GM06990 (cell line): ENCODE data around the gene TRPM3.

Experiments
- DNase-seq: peaks from one replicate; pipeline ENCODE4 v3.0.0-alpha.2; 2011; ENCODE audit not compliant: insufficient read length; ENCODE audit errors: extremely low read depth
- H3K27me3 ChIP-seq: replicated peaks from 2 replicates; pipeline ENCODE4 v1.6.0; 2011; ENCODE audit warnings: low read length; ENCODE audit not compliant: control insufficient read depth, insufficient read depth
- H3K36me3 ChIP-seq: 2 replicates; pipeline ENCODE4 v1.5.1; 2011; ENCODE audit warnings: low read length; ENCODE audit not compliant: control insufficient read depth, insufficient read depth
- H3K4me3 ChIP-seq: replicated peaks from 2 replicates; pipeline ENCODE4 v1.5.1; 2011; ENCODE audit warnings: low read depth, mild to moderate bottlenecking, control low read depth, low read length
- CTCF ChIP-seq: IDR thresholded peaks from 2 replicates; pipeline ENCODE4 v1.5.1; 2011; ENCODE audit warnings: low read length, control low read depth, mild to moderate bottlenecking, inconsistent platforms; ENCODE audit not compliant: insufficient read depth, poor library complexity, severe bottlenecking

TRPM3 gene

GRCh38 chr9:70814597-70814996 lies 306.8 kb downstream of the TRPM3 start:
- DNase-seq, result no peak
- Histone ChIP-seq H3K36me3 (no peaks in the 10 kb centered on the region), H3K4me3 (no peak overlapping the region), H3K27me3 (no peaks in the 10 kb centered on the region)
- no peak for TF ChIP-seq CTCF

- Histone ChIP-seq H3K27me3 (no peaks in the 10 kb centered on the region), H3K4me3 (no peak overlapping the region), H3K36me3 (no peaks in the 10 kb centered on the region)
- no peak for DNase-seq
- TF ChIP-seq CTCF, result no peak
Measured at GRCh38 chr9:70813141-70813540, 308.3 kb downstream of the TRPM3 start.

GRCh38 chr9:70811638-70812037 lies 309.8 kb downstream of the TRPM3 start:
- no peak overlapping the region for H3K4me3 ChIP-seq
- no peaks in the 10 kb centered on the region for H3K27me3 ChIP-seq
- H3K36me3 ChIP-seq, result no peaks in the 10 kb centered on the region
- DNase-seq, result peak; percentile 3
- no peak for TF ChIP-seq CTCF

- no peaks in the 10 kb centered on the region for H3K36me3 ChIP-seq
Measured at GRCh38 chr9:70806875-70807274, 314.5 kb downstream of the TRPM3 start.

GRCh38 chr9:70805949-70806348 lies 315.5 kb downstream of the TRPM3 start:
- no peaks in the 10 kb centered on the region for H3K27me3 ChIP-seq
- no peak for DNase-seq
- no peaks in the 10 kb centered on the region for H3K36me3 ChIP-seq
- TF ChIP-seq CTCF, result no peak
- no peak overlapping the region for H3K4me3 ChIP-seq

More at GRCh38 chr9:70806875-70807274, 314.5 kb downstream of the TRPM3 start:
- no peaks in the 10 kb centered on the region for H3K27me3 ChIP-seq
- TF ChIP-seq CTCF, result no peak
- no peak overlapping the region for H3K4me3 ChIP-seq
- DNase-seq, result no peak

- no peak for TF ChIP-seq CTCF
- DNase-seq, result no peak
- Histone ChIP-seq H3K4me3 (no peak overlapping the region), H3K36me3 (no peaks in the 10 kb centered on the region), H3K27me3 (no peaks in the 10 kb centered on the region)
Measured at GRCh38 chr9:70802758-70803436, 318.5 kb downstream of the TRPM3 start.
